ENCODE results near the gene FOXN1.

- TF ChIP-seq, protein P1, sequence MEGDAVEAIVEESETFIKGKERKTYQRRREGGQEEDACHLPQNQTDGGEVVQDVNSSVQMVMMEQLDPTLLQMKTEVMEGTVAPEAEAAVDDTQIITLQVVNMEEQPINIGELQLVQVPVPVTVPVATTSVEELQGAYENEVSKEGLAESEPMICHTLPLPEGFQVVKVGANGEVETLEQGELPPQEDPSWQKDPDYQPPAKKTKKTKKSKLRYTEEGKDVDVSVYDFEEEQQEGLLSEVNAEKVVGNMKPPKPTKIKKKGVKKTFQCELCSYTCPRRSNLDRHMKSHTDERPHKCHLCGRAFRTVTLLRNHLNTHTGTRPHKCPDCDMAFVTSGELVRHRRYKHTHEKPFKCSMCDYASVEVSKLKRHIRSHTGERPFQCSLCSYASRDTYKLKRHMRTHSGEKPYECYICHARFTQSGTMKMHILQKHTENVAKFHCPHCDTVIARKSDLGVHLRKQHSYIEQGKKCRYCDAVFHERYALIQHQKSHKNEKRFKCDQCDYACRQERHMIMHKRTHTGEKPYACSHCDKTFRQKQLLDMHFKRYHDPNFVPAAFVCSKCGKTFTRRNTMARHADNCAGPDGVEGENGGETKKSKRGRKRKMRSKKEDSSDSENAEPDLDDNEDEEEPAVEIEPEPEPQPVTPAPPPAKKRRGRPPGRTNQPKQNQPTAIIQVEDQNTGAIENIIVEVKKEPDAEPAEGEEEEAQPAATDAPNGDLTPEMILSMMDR (conservative IDR thresholded peaks at IDR 0.05) = no peak
- no peak for TF ChIP-seq ZFX (IDR thresholded peaks at IDR 0.05)
Observed at GRCh38 chr17:28509789-28510188, 3.6 kb downstream of the FOXN1 start.

Measured in C4-2B (cell line).